Cardiac muscle cell (in vitro differentiated cells and primary cell): ENCODE measurements around the gene PTPRK. TPM values are rescaled to one million over a fixed set of nuclear protein-coding genes. Genes with fewer than 3 reads are reported as not detected.

Experiments used
- DNase-seq, 2 donors: peaks; one replicate each; pipeline versions ENCODE4 v3.0.0 to v3.0.0-alpha.2; 2010 to 2017; ENCODE audit warnings: low read depth in 1 of 2, low spot score in 1 of 2
- H3K27ac ChIP-seq: fragments of 200-600 bp; sonication (generic); 2 replicates; pipeline ENCODE4 v1.5.1; 2016
- H3K27me3 ChIP-seq: fragments of 200-600 bp; sonication (generic); 2 replicates; pipeline ENCODE4 v1.6.0; 2016; ENCODE audit warnings: control low read depth
- H3K36me3 ChIP-seq: fragments of 200-600 bp; sonication (generic); 2 replicates; pipeline ENCODE4 v1.5.1; 2016; ENCODE audit warnings: control low read depth
- H3K4me1 ChIP-seq: fragments of 200-600 bp; sonication (generic); 2 replicates; pipeline ENCODE4 v1.8.1; 2017; ENCODE audit warnings: low read depth, mild to moderate bottlenecking, mixed run types
- H3K4me3 ChIP-seq: fragments of 200-600 bp; sonication (generic); 2 replicates; pipeline ENCODE4 v1.5.1; 2016; ENCODE audit warnings: mild to moderate bottlenecking
- H3K9me3 ChIP-seq: fragments of 200-600 bp; sonication (generic); 2 replicates; pipeline ENCODE4 v1.5.1; 2017; ENCODE audit warnings: low read depth, mild to moderate bottlenecking, control low read depth
- polyA plus RNA-seq: library from polyadenylated mRNA; unstranded; fragments of >200 nt; fragmentation: Nextera tagmentation; extraction: Ambion mirVana; gene quantifications from 2 replicates; pipeline ENCODE4 v1.2.1, GENCODE V29; 2016
- total RNA-seq: library from RNA; depleted of rRNA; stranded (reverse); fragments of >200 nt; gene quantifications from 2 replicates; pipeline ENCODE4 v1.2.3, GENCODE V29; 2016
- TF ChIP-seq, protein P1 (sequence below): IDR thresholded peaks from 2 replicates; pipeline ENCODE4 v1.5.1; 2012; ENCODE audit warnings: low read depth, mild to moderate bottlenecking, low read length

The PTPRK gene
- total and polyA plus RNA-seq, 2 experiments from 2014 or later, result 48.3 to 73.1 TPM

DNA sequence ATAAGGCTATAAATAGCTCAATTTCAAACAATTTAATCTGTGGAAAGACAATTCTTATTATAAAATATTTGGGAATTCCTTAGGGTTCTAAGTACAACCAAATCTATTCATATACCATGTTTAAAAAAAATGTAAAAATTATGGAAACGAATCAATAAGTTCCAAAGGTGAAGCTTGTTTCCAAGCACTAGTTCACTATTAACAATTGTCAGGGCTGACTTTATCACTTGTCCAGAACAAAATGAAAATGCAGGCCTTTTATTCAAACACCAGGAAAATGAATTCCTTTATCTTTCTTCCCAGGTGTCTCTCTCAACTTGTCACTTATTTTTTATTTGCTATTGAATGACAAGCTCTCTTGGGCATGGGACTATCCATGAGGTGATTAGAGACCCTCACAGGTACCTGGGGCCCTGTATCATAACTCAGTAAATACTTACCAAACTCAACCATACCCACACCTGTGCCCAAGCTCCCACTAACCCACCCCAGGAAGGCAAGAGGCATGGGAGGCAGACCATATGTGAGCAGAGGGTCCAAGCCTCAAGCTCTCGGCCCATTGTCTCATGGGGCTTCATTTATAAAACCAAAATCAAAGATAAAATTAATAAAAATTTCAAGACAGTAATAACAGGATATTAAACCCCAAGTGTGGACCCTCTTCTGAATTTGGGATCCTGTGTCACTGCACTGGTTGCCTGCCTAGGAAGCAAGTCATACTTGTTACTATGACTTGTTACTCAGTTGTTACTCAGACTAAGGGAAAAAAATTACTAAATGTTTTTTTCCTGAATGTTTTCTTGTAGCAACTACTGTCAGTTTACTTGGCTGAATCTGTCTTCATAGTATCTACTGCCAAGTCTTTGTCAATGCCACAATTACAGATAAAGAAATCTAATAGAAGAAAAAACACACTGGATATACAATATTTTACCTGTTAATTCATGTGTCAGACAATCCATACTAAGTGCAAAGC lies 54.7 kb downstream of the PTPRK start:
- TF ChIP-seq, protein P1, sequence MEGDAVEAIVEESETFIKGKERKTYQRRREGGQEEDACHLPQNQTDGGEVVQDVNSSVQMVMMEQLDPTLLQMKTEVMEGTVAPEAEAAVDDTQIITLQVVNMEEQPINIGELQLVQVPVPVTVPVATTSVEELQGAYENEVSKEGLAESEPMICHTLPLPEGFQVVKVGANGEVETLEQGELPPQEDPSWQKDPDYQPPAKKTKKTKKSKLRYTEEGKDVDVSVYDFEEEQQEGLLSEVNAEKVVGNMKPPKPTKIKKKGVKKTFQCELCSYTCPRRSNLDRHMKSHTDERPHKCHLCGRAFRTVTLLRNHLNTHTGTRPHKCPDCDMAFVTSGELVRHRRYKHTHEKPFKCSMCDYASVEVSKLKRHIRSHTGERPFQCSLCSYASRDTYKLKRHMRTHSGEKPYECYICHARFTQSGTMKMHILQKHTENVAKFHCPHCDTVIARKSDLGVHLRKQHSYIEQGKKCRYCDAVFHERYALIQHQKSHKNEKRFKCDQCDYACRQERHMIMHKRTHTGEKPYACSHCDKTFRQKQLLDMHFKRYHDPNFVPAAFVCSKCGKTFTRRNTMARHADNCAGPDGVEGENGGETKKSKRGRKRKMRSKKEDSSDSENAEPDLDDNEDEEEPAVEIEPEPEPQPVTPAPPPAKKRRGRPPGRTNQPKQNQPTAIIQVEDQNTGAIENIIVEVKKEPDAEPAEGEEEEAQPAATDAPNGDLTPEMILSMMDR, result no peak
- H3K36me3 ChIP-seq, result no peaks in the 10 kb centered on the region
- no peaks in the 10 kb centered on the region for H3K9me3 ChIP-seq
- DNase-seq, result no peak
- no peaks in the 10 kb centered on the region for H3K4me1 ChIP-seq
- no peaks in the 10 kb centered on the region for H3K27me3 ChIP-seq
- H3K27ac ChIP-seq, result no peak overlapping the region
- no peak overlapping the region for H3K4me3 ChIP-seq

DNA sequence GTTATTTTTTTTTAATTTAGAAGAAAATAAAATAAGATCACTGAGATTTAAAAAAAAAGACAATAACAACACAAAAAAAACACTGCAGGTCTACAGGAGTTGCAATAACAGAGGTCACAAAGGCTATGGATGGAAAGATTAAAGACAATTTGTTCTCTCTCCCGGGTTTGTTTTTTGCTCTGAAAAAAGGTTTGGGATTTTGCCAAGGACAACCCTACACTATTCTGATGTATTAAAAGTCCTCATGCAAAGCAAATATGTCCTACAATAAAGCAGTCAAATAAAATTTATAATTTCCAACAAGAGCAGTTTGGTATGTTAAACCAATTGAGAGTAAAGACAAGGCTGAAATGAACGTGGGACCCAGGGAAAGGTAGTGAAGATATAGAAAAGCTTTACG lies 55.6 kb downstream of the PTPRK start:
- Histone ChIP-seq H3K27ac (no peak overlapping the region), H3K27me3 (no peaks in the 10 kb centered on the region), H3K4me1 (no peaks in the 10 kb centered on the region), H3K4me3 (no peak overlapping the region), H3K36me3 (no peaks in the 10 kb centered on the region), H3K9me3 (no peaks in the 10 kb centered on the region)
- TF ChIP-seq, protein P1, result no peak
- DNase-seq, result peak in 1 of 2 donors; percentile 17

DNA sequence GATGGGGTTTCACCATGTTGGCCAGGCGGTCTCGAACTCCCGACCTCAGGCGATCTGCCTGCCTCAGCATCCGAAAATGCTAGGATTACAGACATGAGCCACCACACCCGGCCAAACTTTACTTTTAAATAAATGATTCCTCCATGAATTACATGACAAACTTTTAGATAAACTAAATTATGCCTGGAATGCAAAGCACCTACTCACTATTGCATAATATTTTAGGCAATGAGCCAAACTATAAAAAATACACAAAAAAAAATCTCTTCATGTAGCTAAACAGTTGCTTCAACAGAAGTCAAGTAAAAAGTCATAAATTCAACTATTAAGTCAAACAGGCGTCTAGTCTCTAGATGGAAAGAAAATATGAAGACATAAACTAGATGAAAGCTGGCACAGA lies 56.5 kb downstream of the PTPRK start:
- TF ChIP-seq, protein P1, result no peak
- DNase-seq, result peak in 1 of 2 donors; percentile 53
- H3K36me3 ChIP-seq, result no peaks in the 10 kb centered on the region
- H3K27ac ChIP-seq, result no peak overlapping the region
- H3K4me3 ChIP-seq, result no peak overlapping the region
- no peaks in the 10 kb centered on the region for H3K4me1 ChIP-seq
- H3K9me3 ChIP-seq, result no peaks in the 10 kb centered on the region
- H3K27me3 ChIP-seq, result no peaks in the 10 kb centered on the region

DNA sequence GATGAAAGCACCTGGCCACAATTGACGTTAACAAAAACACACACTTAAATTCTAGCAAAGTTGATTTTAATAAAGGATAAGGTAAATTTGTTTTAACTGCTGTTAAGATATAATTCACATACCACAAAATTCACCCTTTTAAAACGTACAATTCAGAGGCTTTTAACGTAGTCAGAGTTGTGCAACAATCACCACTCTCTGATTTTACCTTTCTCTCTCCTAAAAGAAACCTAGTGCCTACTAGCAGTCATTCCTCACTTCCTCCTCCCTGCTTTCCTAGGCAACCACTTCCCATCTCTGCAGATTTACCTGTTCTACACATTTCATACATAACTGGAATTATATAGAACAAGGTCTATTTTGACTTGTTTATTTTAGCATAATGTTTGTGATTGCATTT lies 58.9 kb downstream of the PTPRK start:
- TF ChIP-seq, protein P1, result no peak
- Histone ChIP-seq H3K4me3 (no peak overlapping the region), H3K27me3 (no peaks in the 10 kb centered on the region), H3K27ac (no peak overlapping the region), H3K36me3 (no peaks in the 10 kb centered on the region), H3K4me1 (no peaks in the 10 kb centered on the region), H3K9me3 (no peaks in the 10 kb centered on the region)
- DNase-seq, result no peak

DNA sequence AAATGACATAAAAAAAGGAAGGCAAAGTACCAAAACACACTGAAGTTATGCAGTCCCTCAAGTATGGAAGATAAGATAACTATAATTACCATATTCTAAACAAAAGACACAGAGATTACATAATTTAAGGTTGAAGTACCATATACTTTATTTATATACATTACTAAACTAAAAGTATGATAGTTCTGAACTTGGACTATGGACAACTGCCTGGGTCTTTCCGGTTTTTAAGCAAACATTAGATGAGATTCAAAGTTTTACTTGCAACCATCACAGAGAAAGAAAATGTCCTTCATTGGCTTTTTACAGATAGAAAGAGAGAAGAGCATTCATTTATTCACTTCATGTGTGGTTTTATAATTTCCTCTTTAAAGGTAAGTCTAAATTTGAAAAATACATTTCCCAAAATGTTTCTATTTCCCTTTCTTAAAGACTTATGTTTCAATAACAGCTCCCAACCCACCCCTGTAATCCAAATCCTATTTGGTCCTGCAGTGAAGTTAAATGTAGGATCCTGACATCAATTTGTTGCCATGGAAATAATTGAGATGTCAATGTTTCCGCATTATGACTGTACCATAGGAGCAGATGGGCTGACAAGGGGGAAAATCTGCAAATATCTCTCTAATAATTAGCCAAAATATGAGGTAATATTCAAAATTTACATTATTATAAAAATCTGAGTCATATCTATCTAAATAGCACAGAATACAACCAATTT lies 63.7 kb downstream of the PTPRK start:
- H3K27ac ChIP-seq, result no peak overlapping the region
- H3K36me3 ChIP-seq, result no peaks in the 10 kb centered on the region
- H3K9me3 ChIP-seq, result no peaks in the 10 kb centered on the region

More for the DNA sequence above, 63.7 kb downstream of the PTPRK start:
- Histone ChIP-seq H3K4me1 (peaks cover 3% of the 10 kb centered on the region), H3K27me3 (no peaks in the 10 kb centered on the region), H3K4me3 (no peak overlapping the region)
- TF ChIP-seq, protein P1, result no peak
- no peak for DNase-seq
